Stimulated activated CD4-positive, alpha-beta T cell treated with anti-CD3 and anti-CD28 coated beads, Interleukin-15, amount 100 ng/mL, for 1 hour (primary cell): Measurements from ENCODE around the gene KLF13.

Experiments
- DNase-seq, 2 donors: peaks; one replicate each; pipeline ENCODE4 v3.0.0-alpha.2; 2020; ENCODE audit warnings: low read depth in 1 of 2, low spot score in 1 of 2

Gene KLF13

DNA sequence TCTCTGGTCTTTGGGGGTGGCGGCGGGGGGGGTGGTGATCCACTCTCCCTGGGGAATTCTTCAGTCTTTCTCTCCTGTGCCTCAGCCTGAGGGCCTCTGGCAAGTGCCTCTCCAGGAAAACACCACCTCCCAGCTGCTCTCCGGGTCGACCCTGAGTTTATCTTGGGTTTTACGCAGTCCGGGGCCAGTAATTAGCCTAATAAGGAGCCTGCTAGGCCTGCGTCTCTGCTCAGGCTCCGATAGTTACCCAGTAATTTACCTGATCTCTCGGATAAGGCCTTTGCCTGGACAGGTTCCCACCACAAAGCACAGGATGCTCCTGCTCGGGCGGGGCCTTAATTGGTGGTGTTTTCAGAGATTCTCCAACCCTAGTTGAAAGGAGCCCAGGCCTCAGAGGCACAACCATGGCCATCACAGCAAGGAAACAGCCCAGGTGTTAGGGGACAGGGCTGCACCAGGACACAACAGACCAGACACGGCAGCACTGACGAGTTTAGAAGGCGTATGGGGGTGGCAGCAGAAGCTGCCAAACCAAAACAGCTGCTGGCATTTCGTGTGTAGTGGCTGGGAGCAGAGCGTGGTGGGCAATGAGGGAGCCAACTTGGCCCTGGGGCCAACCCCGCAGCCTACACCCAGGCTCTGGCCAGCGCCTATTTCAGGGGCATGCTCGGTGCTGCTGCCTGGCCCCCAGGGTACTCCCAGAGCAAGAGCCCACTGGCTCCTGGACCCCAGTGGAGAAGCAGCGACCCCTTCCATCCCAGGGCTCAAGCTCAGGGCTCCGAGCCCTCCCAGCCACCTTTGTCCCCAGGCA, 71.4 kb downstream of the KLF13 start:
- no peak for DNase-seq

DNA sequence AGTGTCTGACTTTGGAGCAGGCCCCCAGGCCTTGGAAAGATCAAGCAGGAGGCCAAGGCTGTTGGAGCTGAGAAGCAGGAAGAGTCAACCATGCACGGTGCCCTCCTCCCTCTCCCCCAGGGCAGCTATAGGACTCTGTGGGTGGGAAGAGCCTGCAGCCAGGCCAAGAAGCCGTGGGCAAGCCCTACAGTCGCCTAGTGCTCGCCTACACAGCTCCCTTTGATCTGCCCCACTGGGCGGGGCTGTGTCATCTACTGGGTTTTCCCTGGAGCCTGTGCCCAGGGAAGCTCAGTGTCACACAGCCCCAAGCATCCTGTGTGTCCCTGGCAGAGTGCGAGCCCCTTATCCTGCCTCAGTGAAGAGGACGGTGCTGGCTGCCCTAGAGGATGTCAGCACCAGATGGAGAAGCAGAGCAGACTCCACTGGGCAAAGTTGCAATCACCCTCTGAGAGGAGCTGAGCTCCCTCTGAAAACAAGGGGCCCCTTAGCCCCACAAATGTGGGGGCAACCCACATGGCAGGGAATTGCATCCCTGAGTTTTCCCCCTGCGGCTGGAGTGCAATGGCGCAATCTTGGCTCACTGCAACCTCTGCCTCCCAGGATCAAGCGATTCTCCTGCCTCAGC, 72.2 kb downstream of the KLF13 start:
- DNase-seq: no peak

DNA sequence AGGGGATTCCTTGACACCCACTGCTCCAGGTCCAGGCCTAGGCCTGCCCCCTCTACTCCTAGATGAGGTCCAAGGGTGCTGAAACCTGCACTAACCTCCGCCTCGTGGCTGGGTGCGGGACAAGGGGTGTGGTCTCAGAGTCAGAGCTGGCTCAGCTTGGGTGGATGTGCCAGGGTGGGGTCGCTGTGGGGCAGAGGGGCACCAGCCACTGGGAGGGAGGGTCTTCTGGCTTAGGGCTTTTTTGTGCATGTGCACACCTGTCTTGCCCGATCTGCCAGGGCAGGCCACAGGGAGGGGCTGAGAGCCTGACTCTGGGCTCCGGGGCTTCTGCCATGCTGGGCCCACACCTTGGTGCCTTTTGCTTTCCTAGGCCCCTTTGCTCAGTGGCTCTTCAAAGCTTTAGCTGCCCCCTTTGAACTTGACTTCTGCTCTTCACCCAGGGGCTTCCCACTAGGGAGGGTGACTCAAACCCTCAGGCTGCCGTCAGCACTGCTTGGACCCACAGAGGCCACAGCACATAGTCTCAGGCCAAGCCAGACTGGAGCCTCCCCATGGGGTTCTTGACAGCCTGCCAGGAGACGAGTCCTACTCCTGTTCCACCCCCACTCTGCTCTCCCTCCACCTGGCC, 73.0 kb downstream of the KLF13 start:
- no peak for DNase-seq

DNA sequence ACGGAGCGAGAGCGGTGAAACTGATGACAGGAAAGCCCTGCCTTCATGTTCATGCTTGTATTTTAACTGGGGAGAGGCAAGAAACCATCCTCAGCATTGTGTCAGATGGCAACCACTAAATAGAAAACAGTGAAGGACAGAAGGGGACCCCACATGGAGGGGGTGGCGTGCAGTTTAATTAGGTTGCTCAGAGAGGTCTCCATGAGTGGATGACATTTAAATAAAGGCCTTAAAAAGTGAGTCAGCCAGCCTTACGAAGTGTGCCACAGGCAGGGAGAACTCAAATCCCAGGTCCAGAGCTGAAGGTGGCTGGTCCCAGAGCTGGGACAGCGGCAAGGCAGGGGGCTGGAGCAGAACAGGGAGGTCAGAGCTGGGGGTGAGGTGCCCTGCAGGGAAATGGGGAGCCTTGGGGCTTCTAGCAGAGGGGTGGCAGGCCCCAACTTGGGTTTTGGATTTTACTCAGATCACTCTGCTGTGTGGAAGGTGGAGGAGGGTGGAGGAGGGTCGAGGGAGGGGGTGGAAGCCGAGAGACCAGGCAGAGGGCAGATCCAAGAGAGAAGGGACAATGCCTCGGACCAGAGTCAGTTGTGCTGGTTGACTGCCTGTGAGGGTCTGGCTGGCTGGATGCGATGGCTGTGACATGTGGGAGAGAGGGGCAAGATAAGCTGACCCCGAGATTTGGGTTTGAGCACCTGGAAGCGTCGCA, 73.7 kb downstream of the KLF13 start:
- no peak for DNase-seq

DNA sequence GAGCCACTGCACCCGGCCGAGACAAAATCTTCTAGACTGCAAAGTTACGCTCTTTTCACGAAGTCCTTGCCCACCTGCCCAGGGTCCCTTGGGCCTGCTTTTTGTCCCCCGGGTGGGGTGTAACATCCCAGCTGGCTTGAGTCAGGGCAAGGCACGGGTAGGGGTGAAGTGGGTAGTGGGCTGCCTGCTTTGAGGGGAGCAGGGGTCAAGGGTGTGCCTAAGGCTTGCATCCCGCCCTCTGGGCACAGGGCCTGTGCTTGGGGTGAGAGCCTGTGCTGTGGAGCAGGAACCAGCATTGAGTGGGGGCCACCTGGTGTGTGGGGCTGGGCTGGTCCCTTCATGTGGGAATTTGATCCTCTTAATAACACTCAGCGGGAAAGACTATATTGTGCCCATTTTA, 74.6 kb downstream of the KLF13 start:
- DNase-seq: no peak

DNA sequence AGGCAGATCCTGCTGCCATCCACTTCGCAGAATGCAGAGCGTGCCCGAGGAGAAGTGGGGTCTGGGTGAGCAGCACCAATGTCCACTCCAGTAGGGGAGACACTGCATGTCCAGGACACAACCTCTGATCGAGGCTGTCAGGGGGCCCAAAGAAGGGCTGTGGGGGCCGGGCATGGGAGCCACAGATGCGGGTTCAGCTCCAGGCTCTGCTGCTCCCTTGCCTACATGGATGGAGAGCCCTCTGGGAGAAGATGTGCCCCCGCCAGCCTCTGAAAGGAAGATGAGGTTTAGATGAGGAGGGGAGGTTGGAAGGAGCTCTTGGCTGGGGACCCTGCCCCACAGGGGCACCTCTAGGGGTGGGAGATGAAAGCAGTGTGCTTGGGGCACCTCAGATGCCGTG, 75.4 kb downstream of the KLF13 start:
- DNase-seq: no peak

DNA sequence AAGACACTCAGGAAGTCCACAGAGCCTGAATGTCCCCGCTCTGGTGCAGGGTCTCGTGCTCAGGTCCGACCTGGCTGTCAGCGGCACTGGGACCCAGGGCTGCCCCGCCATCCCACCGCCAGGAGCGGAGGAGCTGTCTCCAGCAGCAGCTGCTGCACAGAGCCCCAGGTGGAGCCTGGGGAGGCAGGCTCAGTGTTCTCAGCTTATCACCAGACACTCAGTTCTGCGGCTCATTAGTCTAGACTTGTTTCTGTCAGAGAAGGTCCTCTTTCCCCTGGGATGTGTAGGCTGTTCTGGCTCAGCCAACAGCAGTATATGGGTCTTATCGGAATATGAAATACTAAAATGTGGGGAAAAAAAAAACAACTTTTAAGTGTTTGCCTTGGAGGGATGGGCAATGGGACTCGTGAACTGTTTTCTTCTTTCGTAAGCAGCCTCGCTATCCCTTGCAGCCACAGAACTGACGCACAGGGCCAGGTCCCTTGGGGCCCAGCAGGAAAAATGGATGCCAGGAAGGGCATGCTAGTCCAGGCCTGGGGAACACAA, 75.9 kb downstream of the KLF13 start:
- DNase-seq: no peak

DNA sequence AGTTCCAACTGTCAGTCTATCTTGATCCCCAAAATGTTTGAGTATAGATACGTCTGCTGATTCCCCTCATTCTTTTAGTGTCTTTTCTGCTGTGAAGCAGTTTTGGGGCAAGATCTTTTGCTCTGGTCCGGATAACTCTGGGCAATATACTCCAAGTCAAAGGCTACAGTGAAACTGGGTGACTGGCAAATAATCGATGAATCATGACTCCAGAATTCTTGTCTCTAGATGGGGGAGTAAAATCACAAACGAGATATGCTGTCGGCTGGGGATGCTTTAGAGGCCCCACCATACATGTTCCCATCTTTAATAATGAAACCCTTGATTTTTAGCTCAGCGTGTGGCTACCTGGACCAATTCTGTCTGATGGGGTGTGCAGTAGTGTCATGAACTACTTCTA, 76.5 kb downstream of the KLF13 start:
- DNase-seq: no peak

DNA sequence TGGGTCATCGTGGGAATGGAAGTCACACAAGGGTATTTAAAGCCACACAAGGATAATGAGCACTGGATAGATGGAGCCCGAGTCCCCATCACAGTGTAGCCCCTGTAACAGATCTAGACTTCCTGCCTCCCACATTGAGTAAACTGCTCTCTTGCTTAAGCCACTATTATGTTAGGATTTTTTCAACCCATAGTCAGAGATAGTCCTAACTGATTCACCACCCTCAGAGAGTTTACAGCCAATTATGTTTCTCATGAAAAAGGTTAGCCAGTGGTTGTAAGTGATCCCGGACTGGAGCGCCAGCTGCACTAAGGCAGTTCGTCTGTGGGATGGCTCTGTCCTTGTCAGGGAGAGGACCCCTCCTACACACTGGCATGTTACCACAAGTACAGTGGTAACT, 77.0 kb downstream of the KLF13 start:
- no peak for DNase-seq

DNA sequence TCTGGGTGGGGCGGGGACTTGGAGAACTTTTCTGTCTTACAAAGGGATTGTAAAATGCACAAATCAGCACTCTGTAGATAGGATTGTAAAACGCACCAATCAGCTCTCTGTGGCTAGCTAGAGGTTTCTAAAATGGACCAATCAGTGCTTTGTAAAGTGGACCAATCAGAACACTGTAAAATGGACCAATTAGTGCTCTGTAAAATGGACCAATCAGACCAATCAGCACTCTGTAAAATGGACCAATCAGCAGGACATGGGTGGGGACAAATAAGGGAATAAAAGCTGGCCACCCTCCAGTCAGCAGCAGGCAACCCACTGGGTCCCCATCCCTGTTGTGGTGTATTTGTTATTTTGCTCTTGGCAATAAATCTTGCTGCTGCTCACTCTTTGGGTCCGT, 77.7 kb downstream of the KLF13 start:
- DNase-seq: no peak

DNA sequence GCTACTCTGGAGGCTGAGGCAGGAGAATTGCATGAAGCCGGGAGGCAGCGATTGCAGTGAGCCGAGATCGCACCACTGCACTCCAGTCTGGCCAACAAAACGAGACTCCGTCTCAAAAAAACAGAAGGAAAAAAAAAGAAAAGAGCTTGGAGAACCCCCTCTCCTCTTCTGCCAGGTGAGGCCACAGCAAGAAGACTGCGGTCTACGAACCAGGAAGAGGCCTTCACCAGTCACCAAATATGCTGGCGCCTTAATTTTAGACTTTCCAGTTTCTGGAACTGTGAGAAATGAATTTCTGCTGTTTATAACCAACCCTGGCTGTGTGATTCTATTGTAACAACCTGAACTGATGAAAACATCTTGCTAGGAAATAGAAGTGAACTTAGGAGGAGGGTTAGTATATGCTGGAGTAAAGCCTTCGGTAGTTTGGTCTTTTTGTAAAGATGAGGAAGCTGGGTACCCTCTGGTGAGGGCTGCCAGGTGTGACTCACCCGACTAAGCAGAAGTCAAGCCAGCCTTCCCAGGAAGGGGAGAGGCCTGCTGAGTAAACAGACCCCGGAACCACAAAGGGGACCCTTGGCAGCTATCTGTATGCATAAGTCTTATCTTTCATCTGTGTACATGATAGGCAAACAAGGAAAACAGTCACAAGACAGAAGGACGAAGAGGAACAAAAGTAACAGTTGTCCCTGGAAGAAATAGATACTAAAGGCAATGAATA, 78.7 kb downstream of the KLF13 start:
- no peak for DNase-seq

DNA sequence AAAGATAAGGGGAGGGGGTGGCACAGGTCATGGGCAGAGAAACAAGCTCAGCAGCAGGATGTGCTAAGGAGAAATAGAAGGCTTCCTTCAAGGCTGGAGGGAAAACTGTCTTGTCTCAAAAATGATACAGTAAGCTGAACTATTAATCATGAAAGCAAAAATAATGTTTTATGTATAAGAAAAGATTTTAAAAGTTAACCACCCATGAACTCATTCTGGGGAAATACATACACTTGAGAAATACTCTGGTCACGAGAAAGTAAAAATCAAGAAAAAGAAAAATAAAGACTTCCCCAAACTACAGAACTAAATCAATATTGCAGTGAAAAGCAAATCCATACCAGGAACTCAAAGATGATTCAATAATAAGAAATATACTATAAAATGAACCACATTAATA, 80.7 kb downstream of the KLF13 start:
- no peak for DNase-seq

DNA sequence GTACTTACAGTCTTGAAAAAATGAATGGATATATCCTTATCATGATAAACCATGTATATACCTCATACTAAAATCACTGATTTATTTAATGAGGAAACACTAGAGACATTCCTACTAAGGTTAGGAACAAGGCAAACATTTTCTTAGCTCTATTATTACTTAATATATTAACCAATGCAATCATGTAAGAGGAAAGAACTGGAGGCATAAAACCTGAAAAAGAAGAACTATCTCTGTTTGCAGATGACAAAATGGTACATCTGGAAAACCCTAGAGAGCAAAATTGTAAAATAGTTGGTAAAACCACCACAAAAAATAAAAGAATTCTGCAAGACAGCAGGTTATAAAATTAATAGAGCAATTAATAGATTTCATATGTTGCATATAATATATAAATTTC, 81.2 kb downstream of the KLF13 start:
- no peak for DNase-seq

DNA sequence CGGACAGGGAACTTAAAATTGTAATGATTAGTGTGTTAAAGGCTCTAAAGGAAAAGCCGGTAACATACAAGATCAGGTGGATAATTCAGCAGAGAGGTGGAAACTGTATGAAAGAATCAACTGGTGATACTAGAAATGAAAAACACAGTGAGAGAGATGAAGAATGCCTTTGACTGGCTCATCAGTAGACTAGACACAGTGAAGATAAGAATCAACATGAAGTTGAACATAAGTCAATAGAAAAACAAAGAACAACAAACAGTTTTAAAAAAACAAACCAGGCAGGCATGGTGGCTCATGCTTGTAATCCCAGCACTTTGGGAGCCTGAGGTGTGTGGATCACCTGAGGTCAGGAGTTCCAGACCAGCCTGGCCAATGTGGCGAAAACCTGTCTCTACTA, 82.1 kb downstream of the KLF13 start:
- no peak for DNase-seq

DNA sequence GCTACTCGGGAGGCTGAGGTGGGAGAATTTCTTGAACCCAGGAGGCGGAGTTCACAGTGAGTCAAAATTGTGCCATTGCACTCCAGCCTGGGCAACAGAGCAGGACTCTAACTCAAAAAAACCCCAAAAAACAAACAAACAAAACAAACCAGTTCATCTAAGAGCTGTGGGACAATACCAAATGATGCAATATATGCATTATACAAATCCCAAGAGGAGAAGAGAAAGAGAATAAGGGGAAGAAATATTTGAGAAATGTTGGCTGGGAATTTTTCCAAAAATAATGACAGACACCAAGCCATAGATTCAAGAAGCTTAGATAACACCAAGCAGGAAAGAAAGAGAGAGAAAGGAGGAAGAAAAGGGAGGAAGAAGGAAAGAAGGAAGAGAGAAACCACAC, 82.5 kb downstream of the KLF13 start:
- DNase-seq: no peak

DNA sequence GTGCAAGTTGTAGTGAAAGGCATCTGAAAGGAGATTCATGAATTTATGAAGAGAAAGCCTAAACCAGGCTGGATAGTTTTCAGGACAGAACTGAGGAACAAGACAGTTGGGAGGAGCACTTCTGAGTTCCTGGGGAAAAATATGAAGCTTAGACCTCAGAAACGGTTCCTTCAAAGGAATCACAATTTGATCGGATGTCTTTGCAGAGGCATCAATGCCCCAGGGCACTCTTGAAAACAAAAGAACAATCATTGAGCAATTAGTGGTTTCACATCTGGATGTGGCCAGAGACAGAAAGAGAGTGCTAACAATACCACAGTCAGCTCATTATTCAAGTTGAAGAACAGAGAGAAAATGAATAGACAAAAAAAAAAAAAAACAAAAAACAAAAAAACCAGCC, 86.2 kb downstream of the KLF13 start:
- no peak for DNase-seq

DNA sequence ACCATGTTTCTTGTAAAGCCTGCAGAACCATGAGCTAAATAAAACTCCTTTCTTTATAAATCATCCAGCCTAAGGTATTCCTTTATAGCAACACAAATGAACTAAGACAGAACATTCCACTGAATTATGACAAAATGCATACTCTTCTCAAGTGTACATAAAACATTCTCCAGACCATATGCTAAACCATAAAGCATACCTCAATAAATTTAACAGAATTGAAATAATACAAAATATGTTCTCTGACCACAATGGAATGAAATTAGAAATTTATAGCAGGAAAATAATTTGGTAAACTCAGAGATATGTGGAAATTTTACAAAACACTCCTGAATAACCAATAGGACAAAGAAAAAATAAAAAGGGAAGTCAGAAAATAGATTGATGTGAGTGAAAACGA, 88.6 kb downstream of the KLF13 start:
- no peak for DNase-seq

DNA sequence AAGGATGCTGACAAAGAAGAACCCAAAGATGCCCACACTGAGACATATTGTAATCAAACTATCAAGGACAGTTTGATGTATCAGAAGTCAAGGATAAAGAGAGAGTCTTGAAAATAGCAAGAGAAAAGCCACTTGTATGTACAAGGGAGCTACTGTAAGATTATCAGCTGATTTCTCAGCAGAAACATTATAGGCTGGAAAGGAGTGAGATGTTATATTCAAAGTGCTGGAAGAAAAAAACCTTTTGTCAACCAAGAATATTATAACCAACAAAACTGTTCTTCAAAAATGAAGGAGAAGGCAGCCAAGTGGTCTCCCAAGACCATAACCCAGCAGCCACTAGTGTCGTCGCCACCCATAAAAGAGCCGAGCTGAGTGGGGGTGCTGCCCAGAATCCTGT, 93.2 kb downstream of the KLF13 start:
- DNase-seq: no peak

DNA sequence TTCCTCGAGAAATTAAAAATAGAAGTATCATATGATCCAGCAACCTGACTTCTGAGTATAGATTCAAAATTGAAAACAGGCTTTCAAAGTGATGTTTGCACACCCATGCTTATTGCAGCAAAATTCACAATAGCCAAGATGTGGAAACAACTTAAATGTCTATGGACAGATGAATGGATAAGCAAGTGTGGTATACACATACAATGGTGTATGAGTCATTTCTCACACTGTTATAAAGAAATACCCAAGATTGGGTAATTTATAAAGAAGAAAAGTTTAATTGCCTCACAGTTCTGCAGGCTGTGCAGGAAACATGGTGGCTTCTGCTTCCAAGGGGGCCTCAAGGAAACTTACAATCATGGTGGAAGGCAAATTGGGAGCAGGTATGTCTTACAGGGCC, 100.8 kb downstream of the KLF13 start:
- DNase-seq: no peak
